HepG2 (cell line): ENCODE results near the gene SLCO2A1. TPM values are rescaled to one million over a fixed set of nuclear protein-coding genes. Genes with fewer than 3 reads are reported as not detected.

Source experiments
- BORCS8-MEF2B ChIP-seq: sonication (generic); formaldehyde crosslinking; IDR thresholded peaks from 2 replicates; pipeline ENCODE4 v1.8.0; 2022; ENCODE audit warnings: mild to moderate bottlenecking, missing genetic modification reagents
- CC2D1A ChIP-seq: sonication (generic); formaldehyde crosslinking; IDR thresholded peaks from 2 replicates; pipeline ENCODE4 v1.8.1; 2023; ENCODE audit warnings: mild to moderate bottlenecking, missing genetic modification reagents
- DPF2 ChIP-seq: sonication (generic); formaldehyde crosslinking; IDR thresholded peaks from 2 replicates; pipeline ENCODE4 v1.4.0; 2020; ENCODE audit warnings: mild to moderate bottlenecking, low read depth, missing genetic modification reagents, borderline replicate concordance
- GMEB2 ChIP-seq: IDR thresholded peaks from 2 replicates; pipeline ENCODE4 v1.6.1; 2016; ENCODE audit warnings: missing biosample characterization, missing genetic modification reagents, low read depth
- MLLT10 ChIP-seq: sonication (generic); formaldehyde crosslinking; IDR thresholded peaks from 2 replicates; pipeline ENCODE4 v1.4.0; 2020; ENCODE audit warnings: missing genetic modification reagents
- MTERF4 ChIP-seq: sonication (generic); formaldehyde crosslinking; IDR thresholded peaks from 2 replicates; pipeline ENCODE4 v1.8.0; 2023; ENCODE audit warnings: mild to moderate bottlenecking, missing genetic modification reagents
- NAIF1 ChIP-seq: sonication (generic); formaldehyde crosslinking; IDR thresholded peaks from 2 replicates; pipeline ENCODE4 v1.5.0; 2020; ENCODE audit warnings: mild to moderate bottlenecking, missing genetic modification reagents, borderline replicate concordance
- PAWR ChIP-seq: sonication (generic); formaldehyde crosslinking; IDR thresholded peaks from 2 replicates; pipeline ENCODE4 v1.4.0; 2020; ENCODE audit warnings: missing genetic modification reagents, mild to moderate bottlenecking, borderline replicate concordance
- SP1 ChIP-seq, 2 experiments: fragments of 450-650 bp in 1 of 2; sonication (generic) in 1 of 2; formaldehyde crosslinking in 1 of 2; IDR thresholded peaks; 2 replicates each; pipeline versions ENCODE4 v1.4.0 to v1.6.1; 2016 to 2020; ENCODE audit warnings: missing genetic modification reagents in 1 of 2
- SPEN ChIP-seq: sonication (generic); formaldehyde crosslinking; IDR thresholded peaks from 2 replicates; pipeline ENCODE4 v1.5.1; 2020; ENCODE audit warnings: low read depth, mild to moderate bottlenecking, missing genetic modification reagents
- ZBTB10 ChIP-seq: sonication (generic); formaldehyde crosslinking; IDR thresholded peaks from 2 replicates; pipeline ENCODE4 v1.4.0; 2020; ENCODE audit warnings: missing genetic modification reagents, borderline replicate concordance
- ZBTB14 ChIP-seq: sonication (generic); formaldehyde crosslinking; IDR thresholded peaks from 2 replicates; pipeline ENCODE4 v1.4.0; 2020; ENCODE audit warnings: missing genetic modification reagents
- ZMYM4 ChIP-seq: sonication (generic); formaldehyde crosslinking; IDR thresholded peaks from 2 replicates; pipeline ENCODE4 v1.8.1; 2023; ENCODE audit warnings: mild to moderate bottlenecking, missing genetic modification reagents
- ZNF225 ChIP-seq: sonication (generic); formaldehyde crosslinking; IDR thresholded peaks from 2 replicates; pipeline ENCODE4 v1.4.0; 2020; ENCODE audit warnings: mild to moderate bottlenecking, missing genetic modification reagents
- ZNF687 ChIP-seq: sonication (generic); formaldehyde crosslinking; IDR thresholded peaks from 2 replicates; pipeline ENCODE4 v1.5.1; 2020; ENCODE audit warnings: mild to moderate bottlenecking, missing genetic modification reagents, moderate library complexity
- ZNF740 ChIP-seq: sonication (generic); formaldehyde crosslinking; IDR thresholded peaks from 2 replicates; pipeline ENCODE4 v1.4.0; 2020; ENCODE audit warnings: missing genetic modification reagents
- ZNF746 ChIP-seq: sonication (generic); formaldehyde crosslinking; IDR thresholded peaks from 2 replicates; pipeline ENCODE4 v1.8.0; 2022; ENCODE audit warnings: mild to moderate bottlenecking, missing genetic modification reagents
- polyA plus RNA-seq, 8 experiments: library from polyadenylated mRNA; depleted of rRNA in 3 of 8; stranded (reverse) in 7 of 8; unstranded in 1 of 8; fragments of >200 nt; fragmentation: Illumina TruSeq in 4 of 8; extraction: Trizol in 4 of 8; gene quantifications; 2 replicates each; pipeline versions ENCODE4 v1.2.1 to v1.2.3, GENCODE V29; 2011 to 2016; ENCODE audit warnings: low read depth in 4 of 8, missing spikeins in 1 of 8, mixed read lengths in 1 of 8; ENCODE audit not compliant: insufficient read depth in 1 of 8
- total RNA-seq, 5 experiments: library from RNA; depleted of rRNA; stranded (reverse); fragments of >200 nt; fragmentation: Illumina TruSeq; extraction: Trizol; gene quantifications; 2 replicates each; pipeline ENCODE4 v1.2.3, GENCODE V29; 2016; ENCODE audit warnings: low read depth in 1 of 5

SLCO2A1 gene
- total and polyA plus RNA-seq, 2 of the 13 experiments (the other 11 are each of a cell fraction or from before 2014, with no cell fraction given) = 0.04 TPM; not detected in 1

GRCh38 chr3:134039161-134039862, 9.6 kb upstream of the SLCO2A1 start (continued):
- TF ChIP-seq ZBTB14 (CRISPR knock-in tag) = no peak
- no peak for TF ChIP-seq ZBTB10 (CRISPR knock-in tag)
- no peak for TF ChIP-seq DPF2 (CRISPR knock-in tag)
- no peak for TF ChIP-seq NAIF1 (CRISPR knock-in tag)
- peak; percentile 69; the same call in 1 of the 2 replicates for TF ChIP-seq BORCS8-MEF2B
- TF ChIP-seq GMEB2 = no peak
- no peak for TF ChIP-seq SP1 (IDR thresholded peaks at IDR 0.05)
- TF ChIP-seq SP1 (CRISPR knock-in tag; IDR thresholded peaks at IDR 0.05) = no peak
- no peak; the same call in 1 of the 2 replicates for TF ChIP-seq ZNF746 (CRISPR knock-in tag)
- TF ChIP-seq CC2D1A (CRISPR knock-in tag) = no peak
- no peak for TF ChIP-seq PAWR (CRISPR knock-in tag)
- no peak for TF ChIP-seq ZNF740 (CRISPR knock-in tag)
- no peak for TF ChIP-seq MLLT10 (CRISPR knock-in tag)
- TF ChIP-seq ZMYM4 (CRISPR knock-in tag) = 0 out of 2 replicates have a peak, but pooled peaks have one; percentile 37
- no peak for TF ChIP-seq MTERF4 (CRISPR knock-in tag)
- TF ChIP-seq ZNF225 (CRISPR knock-in tag) = no peak
- TF ChIP-seq SPEN (CRISPR knock-in tag) = peak; percentile 56; the same call in 1 of the 2 replicates
- TF ChIP-seq ZNF687 = peak; percentile 62
